AG04450 (cell line): ENCODE data around the gene POMT2. TPM values are rescaled to one million over a fixed set of nuclear protein-coding genes. Genes with fewer than 3 reads are reported as not detected.

Experiments used
- CTCF ChIA-PET: fragments of 300-600, 350-600 bp; formaldehyde crosslinking; extraction: SDS; loops from one replicate; lab custom pipeline; 2022; ENCODE audit warnings: antibody characterized with exemption, inconsistent platforms; lab: Charles Lee
- POLR2A ChIA-PET: fragments of 350-600 bp; formaldehyde crosslinking; extraction: SDS; loops from one replicate; lab custom pipeline; 2021; ENCODE audit warnings: antibody characterized with exemption, inconsistent platforms; lab: Yijun Ruan, JAX
- DNase-seq: peaks from one replicate; pipeline ENCODE4 v3.0.0-alpha.2; 2011; ENCODE audit warnings: low read depth, low spot score
- H3K27ac ChIP-seq: one replicate; pipeline ENCODE4 v1.5.1; 2012; ENCODE audit warnings: low read depth, low read length, control low read depth
- H3K27me3 ChIP-seq: one replicate; pipeline ENCODE4 v1.6.0; 2012; ENCODE audit warnings: low read length; ENCODE audit not compliant: control insufficient read depth, insufficient read depth
- H3K4me3 ChIP-seq: 2 replicates; pipeline ENCODE4 v1.5.1; 2011; ENCODE audit warnings: mild to moderate bottlenecking, low read depth, low read length, control low read depth
- H3K9me3 ChIP-seq: 2 replicates; pipeline ENCODE4 v1.5.1; 2012; ENCODE audit warnings: low read length; ENCODE audit not compliant: control insufficient read depth, insufficient read depth
- CTCF ChIP-seq: IDR thresholded peaks from 2 replicates; pipeline ENCODE4 v1.5.1; 2011; ENCODE audit warnings: low read depth, low read length, control low read depth, inconsistent platforms
- polyA plus RNA-seq: library from polyadenylated mRNA; depleted of rRNA; stranded (reverse); fragments of >200 nt; gene quantifications from 2 replicates; pipeline ENCODE4 v1.2.3, GENCODE V29; 2011

Gene POMT2
- polyA plus RNA-seq, 1 experiment, result 17.2 TPM

GRCh38 chr14:77306416-77306815 is 14.3 kb downstream of the POMT2 start:
- ChIA-PET CTCF (interaction anchor here (0.6 to 8.3 kb wide), 3 partner anchors 7 to 244 kb away, joined by 3 to 305 read pairs (median 4); no protein-coding TSS in a partner anchor), POLR2A (interaction anchor here (0.7 kb wide), 1 partner anchor 9 kb away, joined by 3 read pairs; no protein-coding TSS in a partner anchor)
- no peaks in the 10 kb centered on the region for H3K9me3 ChIP-seq
- H3K27ac ChIP-seq, result no peak overlapping the region
- no peaks in the 10 kb centered on the region for H3K27me3 ChIP-seq
- H3K4me3 ChIP-seq, result no peak overlapping the region
- DNase-seq, result no peak
- no peak for TF ChIP-seq CTCF

GRCh38 chr14:77305696-77306095 is 15.0 kb downstream of the POMT2 start:
- no peak overlapping the region for H3K4me3 ChIP-seq
- no peak for DNase-seq
- CTCF ChIA-PET, result interaction anchor here (8.3 kb wide), 1 partner anchor 8 kb away, joined by 305 read pairs; no protein-coding TSS in a partner anchor
- POLR2A ChIA-PET, result no interaction called here
- no peaks in the 10 kb centered on the region for H3K9me3 ChIP-seq
- no peak overlapping the region for H3K27ac ChIP-seq
- TF ChIP-seq CTCF, result no peak
- H3K27me3 ChIP-seq, result no peaks in the 10 kb centered on the region

GRCh38 chr14:77303417-77304156 is 17.1 kb downstream of the POMT2 start:
- DNase-seq, result peak; percentile 77
- TF ChIP-seq CTCF, result no peak
- no peaks in the 10 kb centered on the region for H3K9me3 ChIP-seq
- peak overlapping the region; percentile 52 for H3K27ac ChIP-seq
- ChIA-PET CTCF (interaction anchor here (0.5 to 8.3 kb wide), 8 partner anchors 10 to 429 kb away, joined by 3 to 305 read pairs (median 3); partner anchors contain the start of genes SAMD15 and TMED8), POLR2A (interaction anchor here (1.8 to 1.9 kb wide), 2 partner anchors 11 to 12 kb away, joined by 10 to 12 read pairs; no protein-coding TSS in a partner anchor)
- no peaks in the 10 kb centered on the region for H3K27me3 ChIP-seq
- H3K4me3 ChIP-seq, result no peak overlapping the region

GRCh38 chr14:77302926-77303325 is 17.8 kb downstream of the POMT2 start:
- no peak overlapping the region for H3K4me3 ChIP-seq
- H3K9me3 ChIP-seq, result no peaks in the 10 kb centered on the region
- POLR2A ChIA-PET, result interaction anchor here (1.8 to 1.9 kb wide), 2 partner anchors 11 to 13 kb away, joined by 10 to 12 read pairs; no protein-coding TSS in a partner anchor
- no peak overlapping the region for H3K27ac ChIP-seq
- TF ChIP-seq CTCF, result no peak
- no peaks in the 10 kb centered on the region for H3K27me3 ChIP-seq
- no peak for DNase-seq
- CTCF ChIA-PET, result interaction anchor here (0.5 to 8.3 kb wide), 5 partner anchors 11 to 137 kb away, joined by 3 to 305 read pairs (median 3); partner anchors contain the start of genes SAMD15 and TMED8
